Measurements from ENCODE around the gene SLC22A12. TPM values are rescaled to one million over a fixed set of nuclear protein-coding genes. Genes with fewer than 3 reads are reported as not detected.

SLC22A12 gene
- polyA plus RNA-seq, 3 donors from 2014 or later: not detected

GRCh38 chr11:64606796-64607380 is 15.9 kb downstream of the SLC22A12 start:
- Mint-ChIP-seq H3K4me3 (no peak overlapping the region), H3K36me3 (no peaks in the 10 kb centered on the region), H3K9me3 (no peaks in the 10 kb centered on the region), H3K4me1 (no peaks in the 10 kb centered on the region), H3K27ac (no peak overlapping the region), H3K27me3 (ENCODE audit: low read depth in 3 of 3) (peaks cover 0 to 2% (median 0%) of the 10 kb centered on the region in 3 donors)
- DNase-seq: no peak

GRCh38 chr11:64607381-64607985 is 16.5 kb downstream of the SLC22A12 start:
- H3K9me3 Mint-ChIP-seq: no peaks in the 10 kb centered on the region

GRCh38 chr11:64608046-64608445 is 17.0 kb downstream of the SLC22A12 start:
- H3K4me3 Mint-ChIP-seq: no peak overlapping the region
- H3K27me3 Mint-ChIP-seq (ENCODE audit: low read depth in 3 of 3): peaks cover 0 to 2% (median 0%) of the 10 kb centered on the region in 3 donors
- H3K27ac Mint-ChIP-seq: no peak overlapping the region
- H3K36me3 Mint-ChIP-seq: no peaks in the 10 kb centered on the region
- no peaks in the 10 kb centered on the region for H3K4me1 Mint-ChIP-seq
- DNase-seq: no peak
- no peaks in the 10 kb centered on the region for H3K9me3 Mint-ChIP-seq

More at GRCh38 chr11:64607381-64607985, 16.5 kb downstream of the SLC22A12 start:
- Mint-ChIP-seq H3K36me3 (no peaks in the 10 kb centered on the region), H3K27ac (no peak overlapping the region), H3K27me3 (ENCODE audit: low read depth in 3 of 3) (peaks cover 0 to 2% (median 0%) of the 10 kb centered on the region in 3 donors), H3K4me3 (no peak overlapping the region), H3K4me1 (no peaks in the 10 kb centered on the region)
- no peak for DNase-seq

GRCh38 chr11:64608636-64609035 is 17.6 kb downstream of the SLC22A12 start:
- DNase-seq: no peak
- Mint-ChIP-seq H3K4me3 (no peak overlapping the region), H3K36me3 (no peaks in the 10 kb centered on the region), H3K27ac (no peak overlapping the region), H3K9me3 (no peaks in the 10 kb centered on the region), H3K4me1 (no peaks in the 10 kb centered on the region), H3K27me3 (ENCODE audit: low read depth in 3 of 3) (peaks cover 0 to 2% (median 0%) of the 10 kb centered on the region in 3 donors)

GRCh38 chr11:64609436-64610047 is 18.5 kb downstream of the SLC22A12 start:
- Mint-ChIP-seq H3K36me3 (no peaks in the 10 kb centered on the region), H3K27ac (no peak overlapping the region), H3K4me3 (no peak overlapping the region), H3K4me1 (no peaks in the 10 kb centered on the region), H3K9me3 (no peaks in the 10 kb centered on the region), H3K27me3 (ENCODE audit: low read depth in 3 of 3) (peaks cover 0 to 1% (median 0%) of the 10 kb centered on the region in 3 donors)
- DNase-seq: no peak

- Mint-ChIP-seq H3K27me3 (ENCODE audit: low read depth in 3 of 3) (no peaks in the 10 kb centered on the region), H3K4me3 (no peak overlapping the region), H3K36me3 (no peaks in the 10 kb centered on the region), H3K27ac (peak overlapping the region in 2 of 6 donors; percentile 6 to 30), H3K4me1 (no peaks in the 10 kb centered on the region), H3K9me3 (no peaks in the 10 kb centered on the region)
- no peak for DNase-seq
Observed at GRCh38 chr11:64610596-64610995, 19.6 kb downstream of the SLC22A12 start.

- H3K27me3 Mint-ChIP-seq (ENCODE audit: low read depth in 3 of 3): no peaks in the 10 kb centered on the region
- no peaks in the 10 kb centered on the region for H3K9me3 Mint-ChIP-seq
- no peak overlapping the region for H3K4me3 Mint-ChIP-seq
- no peak for DNase-seq
- no peaks in the 10 kb centered on the region for H3K4me1 Mint-ChIP-seq
- H3K36me3 Mint-ChIP-seq: no peaks in the 10 kb centered on the region
- no peak overlapping the region for H3K27ac Mint-ChIP-seq
Observed at GRCh38 chr11:64611176-64611575, 20.2 kb downstream of the SLC22A12 start.

GRCh38 chr11:64611869-64612646 is 21.0 kb downstream of the SLC22A12 start:
- H3K27ac Mint-ChIP-seq: no peak overlapping the region
- H3K9me3 Mint-ChIP-seq: no peaks in the 10 kb centered on the region
- no peak for DNase-seq

GRCh38 chr11:64613648-64614047 is 22.6 kb downstream of the SLC22A12 start:
- Mint-ChIP-seq H3K4me3 (no peak overlapping the region), H3K27ac (no peak overlapping the region), H3K27me3 (ENCODE audit: low read depth in 3 of 3) (no peaks in the 10 kb centered on the region)

More at GRCh38 chr11:64611869-64612646, 21.0 kb downstream of the SLC22A12 start:
- no peaks in the 10 kb centered on the region for H3K4me1 Mint-ChIP-seq
- H3K27me3 Mint-ChIP-seq (ENCODE audit: low read depth in 3 of 3): no peaks in the 10 kb centered on the region
- no peak overlapping the region for H3K4me3 Mint-ChIP-seq
- no peaks in the 10 kb centered on the region for H3K36me3 Mint-ChIP-seq

GRCh38 chr11:64614917-64615316 is 23.9 kb downstream of the SLC22A12 start:
- Mint-ChIP-seq H3K36me3 (no peaks in the 10 kb centered on the region), H3K9me3 (no peaks in the 10 kb centered on the region), H3K4me1 (no peaks in the 10 kb centered on the region), H3K27ac (no peak overlapping the region), H3K4me3 (no peak overlapping the region), H3K27me3 (ENCODE audit: low read depth in 3 of 3) (no peaks in the 10 kb centered on the region)
- DNase-seq: no peak

More at GRCh38 chr11:64613648-64614047, 22.6 kb downstream of the SLC22A12 start:
- Mint-ChIP-seq H3K4me1 (no peaks in the 10 kb centered on the region), H3K36me3 (no peaks in the 10 kb centered on the region), H3K9me3 (no peaks in the 10 kb centered on the region)
- no peak for DNase-seq

GRCh38 chr11:64616817-64617216 is 25.8 kb downstream of the SLC22A12 start:
- Mint-ChIP-seq H3K36me3 (no peaks in the 10 kb centered on the region), H3K9me3 (no peaks in the 10 kb centered on the region), H3K27ac (no peak overlapping the region), H3K4me3 (no peak overlapping the region), H3K4me1 (no peaks in the 10 kb centered on the region), H3K27me3 (ENCODE audit: low read depth in 3 of 3) (no peaks in the 10 kb centered on the region)
- DNase-seq: no peak

- no peak for DNase-seq
- H3K27ac Mint-ChIP-seq: peak overlapping the region in 1 of 6 donors; percentile 45
- H3K4me1 Mint-ChIP-seq: no peaks in the 10 kb centered on the region
- H3K36me3 Mint-ChIP-seq: no peaks in the 10 kb centered on the region
- no peak overlapping the region for H3K4me3 Mint-ChIP-seq
- H3K27me3 Mint-ChIP-seq (ENCODE audit: low read depth in 3 of 3): no peaks in the 10 kb centered on the region
- H3K9me3 Mint-ChIP-seq: no peaks in the 10 kb centered on the region
Observed at GRCh38 chr11:64619196-64619595, 28.2 kb downstream of the SLC22A12 start.

- no peak for DNase-seq
- Mint-ChIP-seq H3K4me1 (no peaks in the 10 kb centered on the region), H3K36me3 (no peaks in the 10 kb centered on the region), H3K27me3 (ENCODE audit: low read depth in 3 of 3) (no peaks in the 10 kb centered on the region), H3K4me3 (no peak overlapping the region), H3K9me3 (no peaks in the 10 kb centered on the region), H3K27ac (peak overlapping the region in 1 of 6 donors; percentile 45)
Observed at GRCh38 chr11:64619811-64620380, 28.9 kb downstream of the SLC22A12 start.

Data from immature natural killer cell (primary cell).